ENCODE data around the gene TUBB1. TPM values are rescaled to one million over a fixed set of nuclear protein-coding genes. Genes with fewer than 3 reads are reported as not detected.

The TUBB1 gene
- total and polyA plus RNA-seq, 4 experiments from 2014 or later = not detected

GRCh38 chr20:59002388-59002787, 16.8 kb upstream of the TUBB1 start:
- CTCF ChIA-PET (ENCODE audit: partially characterized antibody) = no interaction called here
- intact Hi-C loops (cut with micrococcal nuclease) = no loop called here
- Mint-ChIP-seq H3K9me3 (no peaks in the 10 kb centered on the region), H3K36me3 (peaks cover 5 to 19% of the 10 kb centered on the region in 2 donors), H3K4me1 (peaks cover 22 to 41% (median 34%) of the 10 kb centered on the region in 4 donors), H3K27ac (peak overlapping the region in 3 of 7 donors; percentile 60 to 85 (median 68)), H3K4me3 (no peak overlapping the region), H3K27me3 (no peaks in the 10 kb centered on the region)
- Histone ChIP-seq H3K27ac (ENCODE audit: low read depth, low read length) (no peak overlapping the region), H3K4me3 (ENCODE audit: low read length in 2 of 2) (no peak overlapping the region), H3K9me3 (ENCODE audit: control insufficient read depth in 1 of 2, low read length in 2 of 2) (no peaks in the 10 kb centered on the region), H3K4me1 (ENCODE audit: insufficient read depth, low read length) (peaks cover 30% of the 10 kb centered on the region), H3K36me3 (ENCODE audit: insufficient read depth, low read length) (peaks cover 10% of the 10 kb centered on the region), H3K27me3 (ENCODE audit: insufficient read depth, low read length) (no peaks in the 10 kb centered on the region)
- DNase-seq = no peak
- POLR2A ChIA-PET (ENCODE audit: partially characterized antibody) = no interaction called here

- H3K4me3 ChIP-seq (ENCODE audit: low read length in 2 of 2) = no peak overlapping the region
- no peaks in the 10 kb centered on the region for H3K27me3 ChIP-seq (ENCODE audit: insufficient read depth, low read length)
- ChIA-PET CTCF (ENCODE audit: partially characterized antibody) (no interaction called here), POLR2A (ENCODE audit: partially characterized antibody) (no interaction called here)
- peaks cover 0 to 14% of the 10 kb centered on the region in 2 donors for H3K36me3 Mint-ChIP-seq
- no peak for DNase-seq
- peaks cover 36% of the 10 kb centered on the region for H3K4me1 ChIP-seq (ENCODE audit: insufficient read depth, low read length)
- H3K27me3 Mint-ChIP-seq = no peaks in the 10 kb centered on the region
- peaks cover 5% of the 10 kb centered on the region for H3K36me3 ChIP-seq (ENCODE audit: insufficient read depth, low read length)
- no peaks in the 10 kb centered on the region for H3K9me3 Mint-ChIP-seq
- no peak overlapping the region for H3K27ac ChIP-seq (ENCODE audit: low read depth, low read length)
- H3K4me3 Mint-ChIP-seq = peak overlapping the region in 1 of 8 donors; percentile 36
- peaks cover 22 to 45% (median 34%) of the 10 kb centered on the region in 4 donors for H3K4me1 Mint-ChIP-seq
- H3K27ac Mint-ChIP-seq = peak overlapping the region in 5 of 7 donors; percentile 67 to 93 (median 85)
- intact Hi-C loops (cut with micrococcal nuclease) = no loop called here
- no peaks in the 10 kb centered on the region for H3K9me3 ChIP-seq (ENCODE audit: control insufficient read depth in 1 of 2, low read length in 2 of 2)
Observed at GRCh38 chr20:59002874-59003399, 16.3 kb upstream of the TUBB1 start.

GRCh38 chr20:59003836-59004492, 15.3 kb upstream of the TUBB1 start:
- no peaks in the 10 kb centered on the region for H3K9me3 Mint-ChIP-seq
- no peak for DNase-seq
- H3K4me1 Mint-ChIP-seq = peaks cover 22 to 45% (median 34%) of the 10 kb centered on the region in 4 donors
- ChIA-PET POLR2A (ENCODE audit: partially characterized antibody) (interaction anchor here (0.6 to 3.3 kb wide), 2 partner anchors 11 to 28 kb away, joined by 3 to 23 read pairs; partner anchors contain the start of gene ATP5F1E), CTCF (ENCODE audit: partially characterized antibody) (no interaction called here)
- H3K4me3 Mint-ChIP-seq = peak overlapping the region in 7 of 8 donors; percentile 15 to 83 (median 76)
- H3K27me3 Mint-ChIP-seq = no peaks in the 10 kb centered on the region
- peaks cover 37% of the 10 kb centered on the region for H3K4me1 ChIP-seq (ENCODE audit: insufficient read depth, low read length)
- H3K36me3 Mint-ChIP-seq = peaks cover 0 to 12% of the 10 kb centered on the region in 2 donors
- no peak overlapping the region for H3K4me3 ChIP-seq (ENCODE audit: low read length in 2 of 2)
- no peak overlapping the region for H3K27ac ChIP-seq (ENCODE audit: low read depth, low read length)
- H3K27me3 ChIP-seq (ENCODE audit: insufficient read depth, low read length) = no peaks in the 10 kb centered on the region
- peak overlapping the region; percentile 82 to 94 (median 90) for H3K27ac Mint-ChIP-seq
- intact Hi-C loops (cut with micrococcal nuclease) = no loop called here
- peaks cover 5% of the 10 kb centered on the region for H3K36me3 ChIP-seq (ENCODE audit: insufficient read depth, low read length)
- no peaks in the 10 kb centered on the region for H3K9me3 ChIP-seq (ENCODE audit: control insufficient read depth in 1 of 2, low read length in 2 of 2)

GRCh38 chr20:59004493-59004762, 14.8 kb upstream of the TUBB1 start:
- intact Hi-C loops (cut with micrococcal nuclease) = no loop called here
- ChIA-PET CTCF (ENCODE audit: partially characterized antibody) (no interaction called here), POLR2A (ENCODE audit: partially characterized antibody) (interaction anchor here (1.0 to 3.3 kb wide), 3 partner anchors 22 to 115 kb away, joined by 3 to 23 read pairs (median 6); partner anchors contain the start of gene ATP5F1E)
- no peaks in the 10 kb centered on the region for H3K9me3 Mint-ChIP-seq
- H3K36me3 Mint-ChIP-seq = peaks cover 0 to 12% of the 10 kb centered on the region in 2 donors
- peaks cover 22 to 45% (median 34%) of the 10 kb centered on the region in 4 donors for H3K4me1 Mint-ChIP-seq
- peak; percentile 49 to 78 (median 56) for DNase-seq
- H3K27me3 Mint-ChIP-seq = no peaks in the 10 kb centered on the region
- H3K36me3 ChIP-seq (ENCODE audit: insufficient read depth, low read length) = peaks cover 5% of the 10 kb centered on the region
- H3K27ac Mint-ChIP-seq = peak overlapping the region; percentile 82 to 94 (median 90)
- no peaks in the 10 kb centered on the region for H3K9me3 ChIP-seq (ENCODE audit: control insufficient read depth in 1 of 2, low read length in 2 of 2)
- H3K27ac ChIP-seq (ENCODE audit: low read depth, low read length) = peak overlapping the region; percentile 46
- H3K4me1 ChIP-seq (ENCODE audit: insufficient read depth, low read length) = peaks cover 37% of the 10 kb centered on the region
- H3K27me3 ChIP-seq (ENCODE audit: insufficient read depth, low read length) = no peaks in the 10 kb centered on the region
- no peak overlapping the region for H3K4me3 ChIP-seq (ENCODE audit: low read length in 2 of 2)
- H3K4me3 Mint-ChIP-seq = peak overlapping the region; percentile 69 to 87 (median 78)

GRCh38 chr20:59004763-59005522, 14.3 kb upstream of the TUBB1 start:
- Histone ChIP-seq H3K27ac (ENCODE audit: low read depth, low read length) (peak overlapping the region; percentile 46), H3K4me1 (ENCODE audit: insufficient read depth, low read length) (peaks cover 37% of the 10 kb centered on the region), H3K36me3 (ENCODE audit: insufficient read depth, low read length) (peaks cover 5% of the 10 kb centered on the region), H3K4me3 (ENCODE audit: low read length in 2 of 2) (peak overlapping the region; percentile 11 to 36), H3K9me3 (ENCODE audit: control insufficient read depth in 1 of 2, low read length in 2 of 2) (no peaks in the 10 kb centered on the region), H3K27me3 (ENCODE audit: insufficient read depth, low read length) (no peaks in the 10 kb centered on the region)
- Mint-ChIP-seq H3K27me3 (no peaks in the 10 kb centered on the region), H3K36me3 (peaks cover 0 to 12% of the 10 kb centered on the region in 2 donors), H3K4me3 (peak overlapping the region; percentile 69 to 87 (median 76)), H3K27ac (peak overlapping the region; percentile 82 to 94 (median 90)), H3K9me3 (no peaks in the 10 kb centered on the region), H3K4me1 (peaks cover 22 to 45% (median 34%) of the 10 kb centered on the region in 4 donors)
- intact Hi-C loops (cut with micrococcal nuclease) = no loop called here
- peak; percentile 41 to 53 (median 43) for DNase-seq
- POLR2A ChIA-PET (ENCODE audit: partially characterized antibody) = interaction anchor here (0.8 to 3.3 kb wide), 6 partner anchors 15 to 115 kb away, joined by 3 to 23 read pairs (median 4); partner anchors contain the start of gene ATP5F1E
- CTCF ChIA-PET (ENCODE audit: partially characterized antibody) = no interaction called here

GRCh38 chr20:59005523-59006166, 13.6 kb upstream of the TUBB1 start:
- no peak for DNase-seq
- ChIA-PET POLR2A (ENCODE audit: partially characterized antibody) (interaction anchor here (0.8 to 3.3 kb wide), 6 partner anchors 16 to 116 kb away, joined by 3 to 23 read pairs (median 4); partner anchors contain the start of gene ATP5F1E), CTCF (ENCODE audit: partially characterized antibody) (interaction anchor here (0.8 kb wide), 1 partner anchor 26 kb away, joined by 3 read pairs; the partner anchor contains the start of gene ATP5F1E)
- H3K36me3 ChIP-seq (ENCODE audit: insufficient read depth, low read length) = peaks cover 5% of the 10 kb centered on the region
- no peaks in the 10 kb centered on the region for H3K27me3 ChIP-seq (ENCODE audit: insufficient read depth, low read length)
- H3K9me3 Mint-ChIP-seq = no peaks in the 10 kb centered on the region
- peak overlapping the region; percentile 46 for H3K27ac ChIP-seq (ENCODE audit: low read depth, low read length)
- H3K4me3 ChIP-seq (ENCODE audit: low read length in 2 of 2) = peak overlapping the region; percentile 11 to 36
- H3K4me1 Mint-ChIP-seq = peaks cover 22 to 45% (median 34%) of the 10 kb centered on the region in 4 donors
- intact Hi-C loops (cut with micrococcal nuclease) = loop anchor here (2.0 kb wide), 1 partner anchor 25 kb away; the partner anchor contains the start of gene NELFCD
- H3K36me3 Mint-ChIP-seq = peaks cover 0 to 8% of the 10 kb centered on the region in 2 donors
- H3K27me3 Mint-ChIP-seq = no peaks in the 10 kb centered on the region
- H3K4me1 ChIP-seq (ENCODE audit: insufficient read depth, low read length) = peaks cover 37% of the 10 kb centered on the region
- peak overlapping the region; percentile 72 to 87 (median 79) for H3K4me3 Mint-ChIP-seq
- H3K9me3 ChIP-seq (ENCODE audit: control insufficient read depth in 1 of 2, low read length in 2 of 2) = no peaks in the 10 kb centered on the region
- H3K27ac Mint-ChIP-seq = peak overlapping the region in 6 of 7 donors; percentile 82 to 94 (median 90)
